Neuronal stem cell (in vitro differentiated cells): ENCODE measurements around the gene SLC6A6.

ENCODE experiments used
- DNase-seq: peaks from one replicate; pipeline ENCODE4 v3.0.0-alpha.2; 2013; ENCODE audit warnings: low spot score
- H2AFZ ChIP-seq: one replicate; pipeline ENCODE4 v1.6.1; 2013; ENCODE audit warnings: mild to moderate bottlenecking, low read length, inconsistent platforms
- H2AK5ac ChIP-seq: 2 replicates; pipeline ENCODE4 v1.6.1; 2013; ENCODE audit warnings: low read depth, mild to moderate bottlenecking, inconsistent platforms, low read length, moderate library complexity, mixed read lengths
- H2BK120ac ChIP-seq: 2 replicates; pipeline ENCODE4 v1.6.1; 2013; ENCODE audit warnings: low read depth, mild to moderate bottlenecking, inconsistent platforms, low read length, moderate library complexity, mixed read lengths
- H2BK12ac ChIP-seq: one replicate; pipeline ENCODE4 v1.6.1; 2013; ENCODE audit warnings: low read length, inconsistent platforms
- H2BK15ac ChIP-seq: 2 replicates; pipeline ENCODE4 v1.6.1; 2013; ENCODE audit warnings: mild to moderate bottlenecking, low read length, inconsistent platforms, mixed read lengths
- H2BK5ac ChIP-seq: one replicate; pipeline ENCODE4 v1.6.1; 2013; ENCODE audit warnings: inconsistent platforms, mild to moderate bottlenecking, low read length, moderate library complexity
- H3K14ac ChIP-seq: one replicate; pipeline ENCODE4 v1.6.1; 2013; ENCODE audit warnings: low read length, inconsistent platforms
- H3K18ac ChIP-seq: 2 replicates; pipeline ENCODE4 v1.6.1; 2013; ENCODE audit warnings: low read length, inconsistent platforms
- H3K23ac ChIP-seq: 2 replicates; pipeline ENCODE4 v1.6.1; 2013; ENCODE audit warnings: low read depth, mild to moderate bottlenecking, mixed read lengths, low read length, inconsistent platforms; ENCODE audit not compliant: poor library complexity
- H3K27ac ChIP-seq: replicated peaks from 3 replicates; pipeline ENCODE4 v1.5.1; 2013; ENCODE audit warnings: low read length, inconsistent platforms
- H3K27me3 ChIP-seq, 3 experiments: 2 replicates each; pipeline ENCODE4 v1.6.1; 2013; ENCODE audit warnings: low read length in 3 of 3, mild to moderate bottlenecking in 2 of 3, inconsistent platforms in 1 of 3, low read depth in 1 of 3, mixed read lengths in 1 of 3, moderate library complexity in 1 of 3; ENCODE audit not compliant: control insufficient read depth in 3 of 3, insufficient read depth in 3 of 3
- H3K36me3 ChIP-seq, 2 donors: replicated peaks in 1 of 2; 2 replicates each; pipeline ENCODE4 v1.6.1; 2013; ENCODE audit warnings: low read length in 2 of 2; ENCODE audit not compliant: control insufficient read depth in 2 of 2, insufficient read depth in 2 of 2
- H3K4ac ChIP-seq: 2 replicates; pipeline ENCODE4 v1.6.1; 2013; ENCODE audit warnings: inconsistent platforms, mild to moderate bottlenecking, low read length, moderate library complexity
- H3K4me1 ChIP-seq, 2 donors: 1 replicate in 1 of 2; 2 replicates in 1 of 2; pipeline ENCODE4 v1.6.1; 2013; ENCODE audit warnings: low read length in 2 of 2, low read depth in 1 of 2; ENCODE audit not compliant: control insufficient read depth in 2 of 2, insufficient read depth in 1 of 2
- H3K4me2 ChIP-seq: one replicate; pipeline ENCODE4 v1.6.1; 2013; ENCODE audit warnings: mild to moderate bottlenecking, low read length, inconsistent platforms; ENCODE audit not compliant: insufficient read depth, poor library complexity, severe bottlenecking
- H3K4me3 ChIP-seq, 2 donors: 2 replicates each; pipeline ENCODE4 v1.5.1; 2013; ENCODE audit warnings: low read length in 2 of 2, mild to moderate bottlenecking in 2 of 2, inconsistent platforms in 1 of 2, moderate library complexity in 1 of 2
- H3K79me1 ChIP-seq: one replicate; pipeline ENCODE4 v1.6.1; 2013; ENCODE audit warnings: low read depth, mild to moderate bottlenecking, inconsistent platforms, low read length, moderate library complexity
- H3K9ac ChIP-seq: one replicate; pipeline ENCODE4 v1.6.1; 2013; ENCODE audit warnings: mild to moderate bottlenecking, low read depth, low read length, inconsistent platforms; ENCODE audit not compliant: poor library complexity
- H3K9me3 ChIP-seq, 2 donors: replicated peaks in 1 of 2; 2 replicates each; pipeline versions ENCODE3 to v1.6.1; 2013; ENCODE audit warnings: low read length in 2 of 2, mild to moderate bottlenecking in 2 of 2, inconsistent platforms in 1 of 2, low read depth in 1 of 2, mixed read lengths in 1 of 2, moderate library complexity in 1 of 2; ENCODE audit not compliant: control insufficient read depth in 2 of 2, insufficient read depth in 1 of 2
- H4K8ac ChIP-seq: one replicate; pipeline ENCODE4 v1.6.1; 2013; ENCODE audit warnings: low read depth, mild to moderate bottlenecking, inconsistent platforms, low read length, moderate library complexity
- H4K91ac ChIP-seq: one replicate; pipeline ENCODE4 v1.6.1; 2013; ENCODE audit warnings: low read length, low read depth, mild to moderate bottlenecking, inconsistent platforms; ENCODE audit not compliant: poor library complexity
- WGBS, 2 donors: extraction: QIAGEN DNeasy Blood & Tissue Kit; methylation state at CpG; one replicate each; pipeline ENCODE4 v1.1.7; 2013; ENCODE audit warnings: missing lambda C conversion rate in 2 of 2, mixed read lengths in 1 of 2; ENCODE audit not compliant: insufficient read length in 2 of 2, insufficient replicate concordance in 1 of 2; ENCODE audit errors: extremely low coverage in 2 of 2; 5-methylcytosine and 5-hydroxymethylcytosine counted together

Gene SLC6A6

DNA sequence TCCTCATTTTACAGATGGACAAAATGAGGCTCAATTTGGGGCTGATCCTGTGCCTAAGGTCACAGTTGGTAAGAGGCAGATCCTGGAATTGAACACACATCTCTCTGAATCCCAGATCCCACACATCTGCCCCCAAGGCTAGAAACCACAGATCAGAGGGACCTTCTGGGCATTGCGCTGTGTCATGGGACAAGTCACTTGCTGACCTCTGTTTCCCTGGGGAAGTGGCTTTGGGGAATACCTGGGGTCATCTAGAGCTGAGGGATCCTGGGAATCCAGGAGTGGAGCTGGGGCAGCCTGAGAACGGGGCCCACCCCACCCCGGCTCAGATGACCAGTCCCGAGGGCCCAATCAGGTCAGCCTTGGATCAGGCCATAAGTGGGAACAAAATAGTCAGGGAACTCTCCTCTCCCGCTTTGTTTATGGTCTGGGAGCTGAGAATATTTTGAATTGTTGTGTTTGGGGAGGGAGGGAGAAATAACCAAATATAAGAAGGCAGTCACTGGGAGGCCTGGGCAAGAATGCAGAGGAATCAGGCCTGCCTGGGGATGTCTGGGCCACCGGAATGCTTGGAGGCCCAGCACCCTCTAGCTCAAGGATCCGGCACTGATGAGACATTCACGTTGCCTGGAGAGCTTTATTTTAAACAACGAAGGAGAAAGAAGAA, 8.8 kb upstream of the SLC6A6 start:
- no peak overlapping the region for H3K4me2 ChIP-seq
- H4K8ac ChIP-seq: no peak overlapping the region
- H3K18ac ChIP-seq: no peak overlapping the region
- no peak overlapping the region for H3K4me3 ChIP-seq
- H4K91ac ChIP-seq: no peak overlapping the region
- no peak overlapping the region for H2BK12ac ChIP-seq
- DNase-seq: no peak
- no peak overlapping the region for H3K9ac ChIP-seq
- no peak overlapping the region for H3K14ac ChIP-seq
- H3K4me1 ChIP-seq: peaks cover 8% of the 10 kb centered on the region in 2 donors
- H3K27me3 ChIP-seq: peaks cover 0 to 17% (median 0%) of the 10 kb centered on the region in 3 experiments
- no peak overlapping the region for H3K27ac ChIP-seq
- H2BK5ac ChIP-seq: no peak overlapping the region
- peak overlapping the region; percentile 29 for H2AFZ ChIP-seq
- H2BK120ac ChIP-seq: no peak overlapping the region
- H3K4ac ChIP-seq: no peak overlapping the region
- H3K9me3 ChIP-seq: no peaks in the 10 kb centered on the region
- no CpG with 5 or more reads among the region's 9 CpGs for WGBS, 2 donors
- peak overlapping the region; percentile 5 for H2BK15ac ChIP-seq
- H3K79me1 ChIP-seq: no peaks in the 10 kb centered on the region
- no peak overlapping the region for H2AK5ac ChIP-seq
- no peak overlapping the region for H3K23ac ChIP-seq
- H3K36me3 ChIP-seq: no peaks in the 10 kb centered on the region

- H2BK12ac ChIP-seq: no peak overlapping the region
- H2BK120ac ChIP-seq: no peak overlapping the region
- H2AFZ ChIP-seq: no peak overlapping the region
- DNase-seq: no peak
- H3K27ac ChIP-seq: no peak overlapping the region
- peaks cover 8 to 10% of the 10 kb centered on the region in 2 donors for H3K4me1 ChIP-seq
- no peak overlapping the region for H2AK5ac ChIP-seq
- no peaks in the 10 kb centered on the region for H3K36me3 ChIP-seq
- no peaks in the 10 kb centered on the region for H3K9me3 ChIP-seq
- H3K4me2 ChIP-seq: no peak overlapping the region
- WGBS, 2 donors: no CpG with 5 or more reads among the region's 5 CpGs
- H4K8ac ChIP-seq: no peak overlapping the region
- H3K14ac ChIP-seq: no peak overlapping the region
- no peak overlapping the region for H3K4me3 ChIP-seq
- no peak overlapping the region for H3K9ac ChIP-seq
- peak overlapping the region; percentile 81 for H3K18ac ChIP-seq
- H2BK15ac ChIP-seq: peak overlapping the region; percentile 45
- no peak overlapping the region for H3K23ac ChIP-seq
- no peaks in the 10 kb centered on the region for H3K79me1 ChIP-seq
- no peak overlapping the region for H3K4ac ChIP-seq
- H4K91ac ChIP-seq: no peak overlapping the region
- H3K27me3 ChIP-seq: peaks cover 0 to 20% (median 0%) of the 10 kb centered on the region in 3 experiments
- no peak overlapping the region for H2BK5ac ChIP-seq
Measured at GRCh38 chr3:14396031-14396692, 6.2 kb upstream of the SLC6A6 start.

DNA sequence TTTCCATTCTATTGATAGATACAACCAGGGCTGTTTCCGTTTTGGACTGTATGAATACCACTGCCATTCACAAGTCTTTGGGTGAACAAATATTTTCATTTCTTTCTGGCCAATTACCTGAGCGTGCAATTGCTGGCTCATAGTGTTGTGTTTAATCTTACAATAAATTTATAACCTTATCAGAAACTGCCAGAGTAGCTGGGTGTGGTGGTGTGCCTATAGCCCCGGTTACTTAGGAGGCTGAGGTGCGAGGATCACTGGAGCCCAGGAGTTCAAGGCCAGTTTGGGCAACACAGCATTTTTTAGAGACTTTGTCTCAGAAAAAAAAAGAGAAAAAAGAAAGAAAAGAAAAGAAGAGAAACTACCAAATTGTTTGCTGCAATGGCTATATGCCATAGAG, 5.4 kb upstream of the SLC6A6 start:
- no peak overlapping the region for H3K27ac ChIP-seq
- no peak overlapping the region for H3K14ac ChIP-seq
- H3K79me1 ChIP-seq: no peaks in the 10 kb centered on the region
- H2BK15ac ChIP-seq: no peak overlapping the region
- no peak overlapping the region for H3K18ac ChIP-seq
- no peaks in the 10 kb centered on the region for H3K9me3 ChIP-seq
- H3K4me1 ChIP-seq: peaks cover 4 to 15% of the 10 kb centered on the region in 2 donors
- H2AFZ ChIP-seq: no peak overlapping the region
- H4K8ac ChIP-seq: no peak overlapping the region
- H3K36me3 ChIP-seq: no peaks in the 10 kb centered on the region
- H3K27me3 ChIP-seq: peaks cover 0 to 24% (median 0%) of the 10 kb centered on the region in 3 experiments
- no peak overlapping the region for H3K4me2 ChIP-seq
- H3K23ac ChIP-seq: no peak overlapping the region
- no peak overlapping the region for H2BK12ac ChIP-seq
- H4K91ac ChIP-seq: no peak overlapping the region
- no peak overlapping the region for H3K4me3 ChIP-seq
- H2BK5ac ChIP-seq: no peak overlapping the region
- H2BK120ac ChIP-seq: no peak overlapping the region
- DNase-seq: no peak
- H3K4ac ChIP-seq: no peak overlapping the region
- no peak overlapping the region for H3K9ac ChIP-seq
- no peak overlapping the region for H2AK5ac ChIP-seq
- no CpG with 5 or more reads among the region's 4 CpGs for WGBS, 2 donors

DNA sequence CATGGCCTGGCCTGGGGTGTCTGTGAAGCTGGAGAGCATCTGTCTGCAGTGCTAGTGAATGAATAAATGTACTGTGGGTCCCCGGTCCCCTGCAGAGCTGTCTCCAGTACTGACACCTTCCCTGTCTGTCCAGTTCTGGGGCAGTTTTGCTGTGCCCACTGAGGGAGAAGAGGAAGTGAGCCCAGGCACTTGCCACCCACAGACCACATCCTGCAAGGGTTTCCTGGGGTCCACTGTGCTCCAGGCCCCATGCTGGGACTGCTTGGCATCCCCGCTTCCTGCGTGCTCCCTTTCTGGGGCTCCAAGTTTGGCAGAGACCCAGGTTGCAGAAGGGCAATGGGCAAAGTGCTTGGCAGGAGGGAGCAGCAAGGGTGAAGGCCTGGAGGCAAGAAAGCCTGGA, 4.9 kb upstream of the SLC6A6 start:
- Histone ChIP-seq H2BK5ac (no peak overlapping the region), H3K9ac (no peak overlapping the region), H3K4ac (no peak overlapping the region), H4K91ac (no peak overlapping the region), H2AK5ac (peak overlapping the region; percentile 47), H2BK120ac (no peak overlapping the region), H2AFZ (no peak overlapping the region), H3K79me1 (no peaks in the 10 kb centered on the region), H4K8ac (no peak overlapping the region), H3K4me1 (peaks cover 4 to 10% of the 10 kb centered on the region in 2 donors), H3K9me3 (no peaks in the 10 kb centered on the region), H2BK15ac (peak overlapping the region; percentile 83), H3K4me2 (no peak overlapping the region), H3K14ac (no peak overlapping the region), H2BK12ac (no peak overlapping the region), H3K18ac (peak overlapping the region; percentile 16), H3K23ac (no peak overlapping the region), H3K36me3 (no peaks in the 10 kb centered on the region), H3K27ac (no peak overlapping the region), H3K4me3 (no peak overlapping the region), H3K27me3 (peaks cover 0 to 24% (median 0%) of the 10 kb centered on the region in 3 experiments)
- DNase-seq: no peak
- WGBS, 2 donors: no CpG with 5 or more reads among the region's 3 CpGs
